Activated naive CD4-positive, alpha-beta T cell treated with anti-CD3 and anti-CD28 coated beads for 36 hours (primary cell): ENCODE results near the gene NYAP1. TPM values are rescaled to one million over a fixed set of nuclear protein-coding genes. Genes with fewer than 3 reads are reported as not detected.
"Not testable (repeated sequence)": the region's sequence is repeated elsewhere in the genome, so short reads cannot be mapped to it uniquely, and the experiment has no call there.

Source experiments
- CTCF ChIA-PET: fragments of 350-600 bp; sonication (Branson Sonifier 250); formaldehyde crosslinking; loops from one replicate; lab custom pipeline; 2021; ENCODE audit warnings: antibody characterized with exemption; lab: Charles Lee
- DNase-seq: peaks from one replicate; pipeline ENCODE4 v3.0.0-alpha.2; 2020
- H3K27ac Mint-ChIP-seq: one replicate; pipeline ENCODE4 v1.8.0; 2021; ENCODE audit warnings: mild to moderate bottlenecking, mixed read lengths
- H3K27me3 Mint-ChIP-seq: one replicate; pipeline ENCODE4 v1.8.0; 2021; ENCODE audit warnings: low read depth, mixed read lengths
- H3K36me3 Mint-ChIP-seq: one replicate; pipeline ENCODE4 v1.8.0; 2021; ENCODE audit warnings: low read depth, mixed read lengths
- H3K4me1 Mint-ChIP-seq: one replicate; pipeline ENCODE4 v1.8.0; 2021; ENCODE audit warnings: low read depth, mixed read lengths
- H3K4me3 Mint-ChIP-seq: one replicate; pipeline ENCODE4 v1.8.0; 2021; ENCODE audit warnings: mild to moderate bottlenecking, moderate library complexity, mixed read lengths
- H3K9me3 Mint-ChIP-seq: one replicate; pipeline ENCODE4 v1.8.0; 2021; ENCODE audit warnings: mixed read lengths
- intact Hi-C: fragments of 100-400 bp; cut with micrococcal nuclease; formaldehyde crosslinking; loops from one replicate; pipeline ENCODE4 v1.15.1; 2023
- total RNA-seq, 2 experiments: library from RNA; stranded (reverse); gene quantifications; one replicate each; pipeline ENCODE4 v1.2.3, GENCODE V29; 2021

The NYAP1 gene
- total RNA-seq, 2 experiments from 2014 or later, result 0.17 to 0.30 TPM

GRCh38 chr7:100521909-100522593 is 38.3 kb downstream of the NYAP1 start:
- H3K4me1 Mint-ChIP-seq, intact Hi-C loops, H3K36me3 Mint-ChIP-seq, DNase-seq, H3K27ac Mint-ChIP-seq, H3K9me3 Mint-ChIP-seq, H3K27me3 Mint-ChIP-seq, H3K4me3 Mint-ChIP-seq: not testable (repeated sequence)
- CTCF ChIA-PET, result interaction anchor here (2.7 kb wide), 1 partner anchor 38 kb away, joined by 14 read pairs; no protein-coding TSS in a partner anchor

- DNase-seq, H3K27ac Mint-ChIP-seq, CTCF ChIA-PET, H3K27me3 Mint-ChIP-seq, H3K4me3 Mint-ChIP-seq, H3K9me3 Mint-ChIP-seq, intact Hi-C loops, H3K36me3 Mint-ChIP-seq: not testable (repeated sequence)
- H3K4me1 Mint-ChIP-seq, result peaks cover 17% of the 10 kb centered on the region
These were observed 39.5 kb downstream of the NYAP1 start for GRCh38 chr7:100523192-100523591.

- DNase-seq, H3K36me3 Mint-ChIP-seq, intact Hi-C loops, H3K27ac Mint-ChIP-seq, H3K27me3 Mint-ChIP-seq, H3K4me3 Mint-ChIP-seq, H3K9me3 Mint-ChIP-seq: not testable (repeated sequence)
- peaks cover 18% of the 10 kb centered on the region for H3K4me1 Mint-ChIP-seq
- CTCF ChIA-PET, result interaction anchor here (1.3 to 1.5 kb wide), 2 partner anchors 31 to 45 kb away, joined by 3 to 7 read pairs; no protein-coding TSS in a partner anchor
These were observed 44.6 kb downstream of the NYAP1 start for GRCh38 chr7:100528108-100528866.

GRCh38 chr7:100532165-100533022 is 48.7 kb downstream of the NYAP1 start:
- Mint-ChIP-seq H3K9me3 (no peaks in the 10 kb centered on the region), H3K36me3 (no peaks in the 10 kb centered on the region), H3K27ac (no peak overlapping the region), H3K4me3 (no peak overlapping the region), H3K27me3 (no peaks in the 10 kb centered on the region), H3K4me1 (peaks cover 8% of the 10 kb centered on the region)
- intact Hi-C loops, result no loop called here
- CTCF ChIA-PET, result interaction anchor here (0.6 kb wide), 1 partner anchor 259 kb away, joined by 5 read pairs; no protein-coding TSS in a partner anchor
- DNase-seq, result no peak

- intact Hi-C loops, H3K4me3 Mint-ChIP-seq, DNase-seq, H3K9me3 Mint-ChIP-seq, H3K36me3 Mint-ChIP-seq, H3K27ac Mint-ChIP-seq, H3K27me3 Mint-ChIP-seq: not testable (repeated sequence)
- H3K4me1 Mint-ChIP-seq, result peaks cover 10% of the 10 kb centered on the region
- CTCF ChIA-PET, result interaction anchor here (0.6 to 3.9 kb wide), 6 partner anchors 14 to 1838 kb away, joined by 3 to 16 read pairs (median 4); no protein-coding TSS in a partner anchor
These were observed 52.3 kb downstream of the NYAP1 start for GRCh38 chr7:100535982-100536381.

- intact Hi-C loops, H3K36me3 Mint-ChIP-seq, DNase-seq, H3K27me3 Mint-ChIP-seq, H3K9me3 Mint-ChIP-seq, H3K4me3 Mint-ChIP-seq, H3K27ac Mint-ChIP-seq: not testable (repeated sequence)
- CTCF ChIA-PET, result interaction anchor here (3.9 kb wide), 1 partner anchor 23 kb away, joined by 16 read pairs; no protein-coding TSS in a partner anchor
- H3K4me1 Mint-ChIP-seq, result peaks cover 18% of the 10 kb centered on the region
These were observed 53.0 kb downstream of the NYAP1 start for GRCh38 chr7:100536695-100537094.

- no peak for DNase-seq
- peak overlapping the region; percentile 91 for H3K27ac Mint-ChIP-seq
- intact Hi-C loops, result loop anchor here (1.0 to 2.0 kb wide), 3 partner anchors 8 to 110 kb away; partner anchors contain the start of genes MEPCE and ZCWPW1
These were observed 54.6 kb downstream of the NYAP1 start for GRCh38 chr7:100538348-100538653.

GRCh38 chr7:100538654-100539435 is 55.1 kb downstream of the NYAP1 start, which contains the start of gene AGFG2:
Gene AGFG2 (plus strand): TSS chr7:100539203. CDS start chr7:100539347, 144 bp downstream.
- CTCF ChIA-PET, result interaction anchor here (1.1 to 2.0 kb wide), 4 partner anchors 21 to 69 kb away, joined by 3 to 5 read pairs (median 4); no protein-coding TSS in a partner anchor
- Mint-ChIP-seq H3K4me1 (peaks cover 39% of the 10 kb centered on the region), H3K27ac (peak within 1 kb of the TSS; percentile 91), H3K27me3 (no peaks in the 10 kb centered on the region), H3K36me3 (peaks cover 6% of the 10 kb centered on the region), H3K9me3 (no peaks in the 10 kb centered on the region), H3K4me3 (peak within 1 kb of the TSS; percentile 97)
- intact Hi-C loops, result loop anchor here (1.0 to 2.0 kb wide), 5 partner anchors 7 to 110 kb away; partner anchors contain the start of genes FBXO24, LRCH4, MEPCE and MOSPD3
- peak; percentile 100 for DNase-seq

More at GRCh38 chr7:100538348-100538653, 54.6 kb downstream of the NYAP1 start:
- no peaks in the 10 kb centered on the region for H3K9me3 Mint-ChIP-seq
- H3K27me3 Mint-ChIP-seq, result no peaks in the 10 kb centered on the region
- H3K4me3 Mint-ChIP-seq, result peak overlapping the region; percentile 97
- H3K4me1 Mint-ChIP-seq, result peaks cover 34% of the 10 kb centered on the region
- H3K36me3 Mint-ChIP-seq, result peaks cover 6% of the 10 kb centered on the region
- CTCF ChIA-PET, result interaction anchor here (1.1 to 2.0 kb wide), 3 partner anchors 22 to 69 kb away, joined by 3 to 5 read pairs (median 4); no protein-coding TSS in a partner anchor

- H3K9me3 Mint-ChIP-seq, result no peaks in the 10 kb centered on the region
- H3K4me3 Mint-ChIP-seq, result peak overlapping the region; percentile 97
- H3K27ac Mint-ChIP-seq, result peak overlapping the region; percentile 87
- H3K36me3 Mint-ChIP-seq, result peaks cover 6% of the 10 kb centered on the region
- DNase-seq, result no peak
- peaks cover 46% of the 10 kb centered on the region for H3K4me1 Mint-ChIP-seq
- CTCF ChIA-PET, result interaction anchor here (0.7 to 2.0 kb wide), 4 partner anchors 21 to 70 kb away, joined by 4 to 6 read pairs (median 5); no protein-coding TSS in a partner anchor
- intact Hi-C loops, result loop anchor here (1.0 to 2.0 kb wide), 3 partner anchors 47 to 111 kb away; partner anchors contain the start of genes FBXO24, LRCH4, MEPCE and MOSPD3
- no peaks in the 10 kb centered on the region for H3K27me3 Mint-ChIP-seq
These were observed 55.8 kb downstream of the NYAP1 start for GRCh38 chr7:100539436-100540006.

GRCh38 chr7:100540073-100540723 is 56.5 kb downstream of the NYAP1 start:
- Mint-ChIP-seq H3K9me3 (no peaks in the 10 kb centered on the region), H3K27me3 (no peaks in the 10 kb centered on the region), H3K4me1 (peaks cover 53% of the 10 kb centered on the region), H3K4me3 (peak overlapping the region; percentile 97), H3K36me3 (peaks cover 6% of the 10 kb centered on the region), H3K27ac (peak overlapping the region; percentile 48)
- DNase-seq, result no peak
- intact Hi-C loops, result no loop called here
- CTCF ChIA-PET, result interaction anchor here (0.7 to 1.4 kb wide), 2 partner anchors 48 to 58 kb away, joined by 5 to 6 read pairs; no protein-coding TSS in a partner anchor
